ENCODE results near the gene NEFH. TPM values are rescaled to one million over a fixed set of nuclear protein-coding genes. Genes with fewer than 3 reads are reported as not detected.
A peak's percentile ranks its signal among the peaks of the same experiment; 100 is the strongest.
"Not testable (repeated sequence)": the region's sequence is repeated elsewhere in the genome, so short reads cannot be mapped to it uniquely, and the experiment has no call there.

NEFH gene
- polyA plus RNA-seq, 1 donor from 2014 or later: 0.98 TPM

DNA sequence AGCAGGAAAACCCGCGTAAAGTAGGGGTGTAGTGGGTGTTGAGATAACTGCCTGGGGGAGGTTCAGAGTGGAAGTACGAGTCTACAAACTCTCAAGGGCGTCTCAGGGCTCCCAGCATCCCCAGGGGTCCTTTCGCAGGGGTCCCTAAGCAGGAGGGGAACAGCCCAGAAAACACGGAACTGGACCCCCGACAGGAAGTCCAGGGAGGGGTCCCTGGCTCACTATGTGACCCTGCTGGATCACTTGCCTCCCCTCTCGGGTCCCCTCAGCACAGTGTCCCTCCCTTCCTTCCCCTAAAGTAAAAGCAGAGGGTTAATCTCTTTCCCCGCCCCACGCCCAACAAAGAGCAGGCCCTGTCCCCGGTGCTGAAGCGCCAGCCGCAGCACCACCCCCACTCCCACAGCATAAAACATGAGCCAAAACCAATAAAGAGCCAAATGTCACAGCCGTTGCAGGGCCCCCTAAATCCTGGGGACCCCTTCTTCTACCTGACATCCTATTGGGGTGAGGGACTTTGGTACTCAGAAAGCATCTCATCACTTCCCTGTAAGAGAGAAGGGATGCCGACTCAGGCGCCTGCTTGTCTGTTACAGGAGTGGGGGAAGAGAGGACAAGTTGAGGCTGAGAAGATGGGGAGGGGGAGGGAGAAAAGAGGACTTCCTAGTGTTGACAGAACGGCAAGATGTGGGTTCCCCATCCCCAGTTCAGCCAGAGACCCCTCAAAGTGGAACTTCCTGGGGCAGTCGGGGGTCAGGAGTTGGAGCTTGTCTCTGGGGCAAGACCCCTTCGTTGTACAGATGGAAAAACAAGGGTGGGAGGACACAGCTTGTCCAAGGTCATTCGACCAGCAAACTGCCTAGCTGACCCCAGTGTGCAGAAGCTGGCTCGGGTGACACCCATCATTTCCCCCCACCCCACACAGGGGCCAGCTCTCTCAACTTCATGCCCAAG, 1.4 kb upstream of the NEFH start:
- peaks cover 47% of the 10 kb centered on the region for H3K27me3 Mint-ChIP-seq
- peaks cover 3% of the 10 kb centered on the region for H3K36me3 Mint-ChIP-seq
- peaks cover 25 to 38% (median 31%) of the 10 kb centered on the region in 3 donors for H3K4me1 Mint-ChIP-seq
- H3K4me3 Mint-ChIP-seq: peak overlapping the region in 1 of 4 donors; percentile 4
- H3K9me3 Mint-ChIP-seq: peaks cover 0 to 2% (median 0%) of the 10 kb centered on the region in 3 donors
- peak overlapping the region in 2 of 3 donors; percentile 63 to 80 for H3K27ac Mint-ChIP-seq

DNA sequence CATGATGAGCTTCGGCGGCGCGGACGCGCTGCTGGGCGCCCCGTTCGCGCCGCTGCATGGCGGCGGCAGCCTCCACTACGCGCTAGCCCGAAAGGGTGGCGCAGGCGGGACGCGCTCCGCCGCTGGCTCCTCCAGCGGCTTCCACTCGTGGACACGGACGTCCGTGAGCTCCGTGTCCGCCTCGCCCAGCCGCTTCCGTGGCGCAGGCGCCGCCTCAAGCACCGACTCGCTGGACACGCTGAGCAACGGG, 169 bp downstream of the NEFH start:
- H3K27ac Mint-ChIP-seq: no peak overlapping the region
- H3K4me3 Mint-ChIP-seq: no peak overlapping the region
- no peaks in the 10 kb centered on the region for H3K36me3 Mint-ChIP-seq
- H3K9me3 Mint-ChIP-seq: peaks cover 0 to 2% (median 0%) of the 10 kb centered on the region in 3 donors
- H3K27me3 Mint-ChIP-seq: peaks cover 45% of the 10 kb centered on the region
- H3K4me1 Mint-ChIP-seq: peaks cover 24 to 37% (median 29%) of the 10 kb centered on the region in 3 donors

DNA sequence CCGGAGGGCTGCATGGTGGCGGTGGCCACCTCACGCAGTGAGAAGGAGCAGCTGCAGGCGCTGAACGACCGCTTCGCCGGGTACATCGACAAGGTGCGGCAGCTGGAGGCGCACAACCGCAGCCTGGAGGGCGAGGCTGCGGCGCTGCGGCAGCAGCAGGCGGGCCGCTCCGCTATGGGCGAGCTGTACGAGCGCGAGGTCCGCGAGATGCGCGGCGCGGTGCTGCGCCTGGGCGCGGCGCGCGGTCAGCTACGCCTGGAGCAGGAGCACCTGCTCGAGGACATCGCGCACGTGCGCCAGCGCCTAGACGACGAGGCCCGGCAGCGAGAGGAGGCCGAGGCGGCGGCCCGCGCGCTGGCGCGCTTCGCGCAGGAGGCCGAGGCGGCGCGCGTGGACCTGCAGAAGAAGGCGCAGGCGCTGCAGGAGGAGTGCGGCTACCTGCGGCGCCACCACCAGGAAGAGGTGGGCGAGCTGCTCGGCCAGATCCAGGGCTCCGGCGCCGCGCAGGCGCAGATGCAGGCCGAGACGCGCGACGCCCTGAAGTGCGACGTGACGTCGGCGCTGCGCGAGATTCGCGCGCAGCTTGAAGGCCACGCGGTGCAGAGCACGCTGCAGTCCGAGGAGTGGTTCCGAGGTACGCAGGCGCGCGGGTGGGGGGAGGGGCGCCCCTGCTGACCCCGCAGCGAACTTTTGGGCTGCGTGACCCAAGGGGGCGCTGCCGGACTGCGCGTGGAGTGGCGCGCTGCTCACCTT, 670 bp downstream of the NEFH start:
- Mint-ChIP-seq H3K36me3 (no peaks in the 10 kb centered on the region), H3K27me3 (peaks cover 43% of the 10 kb centered on the region), H3K4me1 (peaks cover 19 to 32% (median 24%) of the 10 kb centered on the region in 3 donors), H3K9me3 (peaks cover 0 to 2% (median 0%) of the 10 kb centered on the region in 3 donors), H3K4me3 (peak overlapping the region in 3 of 4 donors; percentile 52 to 87 (median 70)), H3K27ac (peak overlapping the region in 1 of 3 donors; percentile 85)

DNA sequence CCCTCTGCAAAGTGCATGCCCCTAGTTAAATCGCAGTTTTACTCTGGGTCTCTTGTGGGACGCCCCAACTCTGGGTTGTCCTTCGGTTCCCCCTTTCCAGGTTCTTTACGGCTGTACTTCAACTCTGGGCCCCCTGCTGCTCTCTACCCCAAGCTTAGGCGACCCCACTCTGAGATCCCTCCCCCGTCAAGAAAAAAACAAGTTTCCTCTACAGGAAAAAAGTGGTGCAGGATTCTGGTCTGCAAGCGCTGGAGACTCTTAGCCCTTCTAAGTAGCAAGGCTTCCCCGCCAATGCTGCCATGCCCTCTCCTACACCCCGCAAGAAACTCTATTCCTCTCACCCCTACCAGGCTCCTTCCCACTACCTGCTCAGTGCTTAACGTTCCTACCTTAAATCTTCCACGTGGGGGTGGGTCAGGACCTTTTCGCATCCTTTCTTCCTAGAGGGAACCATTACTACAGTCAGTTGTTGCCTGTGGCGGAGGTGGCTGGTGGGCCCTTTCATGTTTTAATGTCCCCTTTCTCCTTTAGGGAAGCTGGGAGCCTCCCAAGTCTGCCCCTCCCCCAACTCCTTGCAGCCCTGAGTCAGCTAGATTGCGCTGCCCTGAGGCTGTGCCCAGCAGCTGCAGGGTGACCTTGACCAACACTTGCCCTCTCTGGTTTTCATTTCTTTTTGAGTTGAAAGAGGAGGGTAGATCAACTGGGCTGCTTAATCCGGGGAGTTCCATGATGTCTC, 1.4 kb downstream of the NEFH start:
- H3K36me3 Mint-ChIP-seq: no peaks in the 10 kb centered on the region
- peaks cover 38% of the 10 kb centered on the region for H3K27me3 Mint-ChIP-seq
- peaks cover 14 to 24% (median 17%) of the 10 kb centered on the region in 3 donors for H3K4me1 Mint-ChIP-seq
- peak overlapping the region; percentile 52 to 87 (median 71) for H3K4me3 Mint-ChIP-seq
- H3K27ac Mint-ChIP-seq: peak overlapping the region in 2 of 3 donors; percentile 85 to 88
- H3K9me3 Mint-ChIP-seq: peaks cover 0 to 2% (median 0%) of the 10 kb centered on the region in 3 donors

DNA sequence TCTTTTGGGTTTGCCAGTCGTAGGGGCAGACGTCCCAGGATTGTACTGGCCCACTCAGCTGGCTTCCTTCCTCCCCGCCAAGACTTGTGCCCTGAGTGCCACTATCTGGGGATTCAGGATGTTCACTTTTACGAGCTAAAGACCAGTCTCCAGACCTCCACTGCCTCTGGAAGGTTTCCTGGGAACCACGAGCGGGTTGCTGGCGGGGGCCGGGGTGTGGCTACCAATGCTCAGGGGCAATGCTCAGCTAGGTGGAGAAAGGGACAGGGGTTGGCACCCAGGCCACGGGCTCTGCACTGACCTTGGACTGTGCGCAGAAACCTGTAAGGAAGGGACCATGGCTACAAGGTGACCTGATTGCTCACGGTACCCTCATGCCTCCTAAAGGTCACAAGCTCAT, 2.2 kb downstream of the NEFH start:
- Mint-ChIP-seq H3K9me3 (peaks cover 0 to 2% (median 0%) of the 10 kb centered on the region in 3 donors), H3K27me3 (peaks cover 33% of the 10 kb centered on the region), H3K4me3 (peak overlapping the region in 1 of 4 donors; percentile 76)

DNA sequence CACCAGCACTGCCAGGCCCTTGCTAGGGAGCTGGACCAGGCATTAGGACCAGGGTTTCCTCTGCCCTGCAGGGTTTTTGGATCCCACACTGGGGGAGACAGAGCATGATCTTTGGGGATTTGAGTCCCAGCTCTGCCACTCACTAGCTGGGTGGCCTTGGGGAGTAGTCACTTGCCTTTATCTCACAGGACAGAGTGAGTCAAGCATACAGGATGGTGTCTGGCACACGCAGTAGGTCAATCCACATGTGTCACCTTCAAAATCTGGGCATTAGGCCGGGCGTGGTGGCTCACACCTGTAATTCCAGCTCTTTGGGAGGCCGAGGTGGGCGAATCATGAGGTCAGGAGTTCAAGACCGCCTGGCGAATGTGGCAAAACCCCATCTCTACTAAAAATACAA, 2.7 kb downstream of the NEFH start:
- Mint-ChIP-seq H3K9me3 (peaks cover 0 to 2% (median 0%) of the 10 kb centered on the region in 3 donors), H3K27ac (no peak overlapping the region), H3K27me3 (peaks cover 32% of the 10 kb centered on the region)

More for the DNA sequence above, 2.2 kb downstream of the NEFH start:
- Mint-ChIP-seq H3K27ac (no peak overlapping the region), H3K36me3 (no peaks in the 10 kb centered on the region), H3K4me1 (peaks cover 9 to 18% (median 11%) of the 10 kb centered on the region in 3 donors)

DNA sequence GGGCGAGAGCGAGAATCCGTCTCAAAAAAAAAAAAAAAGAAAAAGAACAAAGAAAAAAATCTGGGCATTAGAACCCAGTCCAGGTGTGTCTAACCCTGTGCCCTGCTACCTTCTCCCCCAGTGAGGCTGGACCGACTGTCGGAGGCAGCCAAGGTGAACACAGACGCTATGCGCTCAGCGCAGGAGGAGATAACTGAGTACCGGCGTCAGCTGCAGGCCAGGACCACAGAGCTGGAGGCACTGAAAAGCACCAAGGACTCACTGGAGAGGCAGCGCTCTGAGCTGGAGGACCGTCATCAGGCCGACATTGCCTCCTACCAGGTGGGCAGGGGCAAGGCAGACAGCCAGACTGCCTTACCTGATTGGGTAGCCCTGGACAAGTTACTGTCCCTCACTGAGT, 3.2 kb downstream of the NEFH start:
- Mint-ChIP-seq H3K4me1 (peaks cover 8 to 20% (median 10%) of the 10 kb centered on the region in 3 donors), H3K36me3 (no peaks in the 10 kb centered on the region), H3K27ac (no peak overlapping the region), H3K9me3 (peaks cover 0 to 2% (median 0%) of the 10 kb centered on the region in 3 donors), H3K4me3 (no peak overlapping the region), H3K27me3 (peaks cover 30% of the 10 kb centered on the region)

More for the DNA sequence above, 2.7 kb downstream of the NEFH start:
- Mint-ChIP-seq H3K4me1 (peaks cover 8 to 19% (median 10%) of the 10 kb centered on the region in 3 donors), H3K36me3 (no peaks in the 10 kb centered on the region), H3K4me3 (no peak overlapping the region)

DNA sequence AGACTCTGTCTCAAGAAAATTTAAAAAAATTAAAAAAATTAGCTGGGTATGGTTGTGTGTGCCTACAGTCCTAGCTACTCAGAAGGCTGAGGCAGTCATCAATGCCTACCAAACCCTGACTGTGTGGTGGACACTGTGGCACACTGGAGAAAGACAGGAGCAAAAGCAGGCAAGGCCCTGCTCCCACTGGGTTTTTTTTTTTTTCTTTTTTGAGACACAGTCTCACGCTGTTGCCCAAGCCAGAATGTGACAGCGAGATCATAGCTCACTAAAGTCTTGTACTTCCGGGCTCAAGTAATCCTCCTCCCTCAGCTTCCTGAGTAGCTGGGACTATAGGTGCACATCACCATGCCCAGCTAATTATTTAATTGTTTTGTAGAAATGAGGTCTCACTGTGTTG, 4.6 kb downstream of the NEFH start:
- Mint-ChIP-seq H3K4me1 (peaks cover 15 to 24% (median 16%) of the 10 kb centered on the region in 3 donors), H3K27me3 (peaks cover 18% of the 10 kb centered on the region), H3K4me3 (no peak overlapping the region), H3K27ac (no peak overlapping the region), H3K36me3 (no peaks in the 10 kb centered on the region), H3K9me3 (peaks cover 0 to 2% (median 0%) of the 10 kb centered on the region in 3 donors)

DNA sequence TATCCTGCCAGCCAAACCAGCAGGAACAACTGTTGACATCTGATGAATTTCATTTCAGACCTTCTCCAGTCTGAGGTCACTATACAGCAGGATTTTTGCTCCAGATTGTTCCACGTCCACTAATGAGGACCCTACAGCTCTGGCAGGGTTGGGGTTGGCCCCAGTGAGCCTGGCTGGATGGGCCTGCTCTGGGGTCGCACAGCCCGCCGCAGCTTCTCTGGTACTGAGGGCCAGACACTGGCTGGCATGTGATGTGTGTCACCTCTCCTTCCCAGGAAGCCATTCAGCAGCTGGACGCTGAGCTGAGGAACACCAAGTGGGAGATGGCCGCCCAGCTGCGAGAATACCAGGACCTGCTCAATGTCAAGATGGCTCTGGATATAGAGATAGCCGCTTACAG, 5.4 kb downstream of the NEFH start:
- H3K4me3 Mint-ChIP-seq: no peak overlapping the region
- H3K36me3 Mint-ChIP-seq: no peaks in the 10 kb centered on the region
- peaks cover 20% of the 10 kb centered on the region for H3K27me3 Mint-ChIP-seq
- peaks cover 0 to 2% (median 0%) of the 10 kb centered on the region in 3 donors for H3K9me3 Mint-ChIP-seq
- no peak overlapping the region for H3K27ac Mint-ChIP-seq
- peaks cover 21 to 30% (median 23%) of the 10 kb centered on the region in 3 donors for H3K4me1 Mint-ChIP-seq

DNA sequence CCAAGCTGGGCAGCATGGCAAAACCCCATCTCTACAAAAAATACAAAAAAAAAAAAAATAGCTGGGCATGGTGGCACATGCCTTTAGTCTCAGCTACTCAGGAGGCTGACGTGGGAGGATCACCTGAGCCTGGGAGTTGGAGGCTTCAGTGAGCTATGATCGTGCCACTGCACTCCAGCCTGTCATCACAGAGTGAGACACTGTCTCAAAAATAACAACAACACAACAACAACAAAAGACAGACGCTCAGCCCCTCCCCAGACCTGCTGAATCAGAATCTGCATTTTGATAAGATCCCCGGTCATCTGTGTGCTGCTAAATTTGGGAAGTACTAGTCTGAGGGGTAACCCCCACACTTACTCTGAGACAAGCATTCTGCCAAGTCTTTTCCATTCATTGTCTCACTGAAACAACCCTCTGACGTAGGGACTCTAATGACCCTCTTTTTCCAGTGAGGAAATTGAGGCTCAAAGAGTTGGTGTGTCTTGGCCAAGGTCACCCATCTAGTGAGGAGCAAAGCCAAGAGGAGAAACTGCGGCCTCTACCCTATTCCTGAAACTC, 7.5 kb downstream of the NEFH start:
- peak overlapping the region in 1 of 3 donors; percentile 31 for H3K27ac Mint-ChIP-seq
- H3K27me3 Mint-ChIP-seq: peaks cover 8% of the 10 kb centered on the region
- H3K4me1 Mint-ChIP-seq: peaks cover 19 to 29% (median 21%) of the 10 kb centered on the region in 3 donors
- no peaks in the 10 kb centered on the region for H3K9me3 Mint-ChIP-seq
- no peak overlapping the region for H3K4me3 Mint-ChIP-seq
- no peaks in the 10 kb centered on the region for H3K36me3 Mint-ChIP-seq

DNA sequence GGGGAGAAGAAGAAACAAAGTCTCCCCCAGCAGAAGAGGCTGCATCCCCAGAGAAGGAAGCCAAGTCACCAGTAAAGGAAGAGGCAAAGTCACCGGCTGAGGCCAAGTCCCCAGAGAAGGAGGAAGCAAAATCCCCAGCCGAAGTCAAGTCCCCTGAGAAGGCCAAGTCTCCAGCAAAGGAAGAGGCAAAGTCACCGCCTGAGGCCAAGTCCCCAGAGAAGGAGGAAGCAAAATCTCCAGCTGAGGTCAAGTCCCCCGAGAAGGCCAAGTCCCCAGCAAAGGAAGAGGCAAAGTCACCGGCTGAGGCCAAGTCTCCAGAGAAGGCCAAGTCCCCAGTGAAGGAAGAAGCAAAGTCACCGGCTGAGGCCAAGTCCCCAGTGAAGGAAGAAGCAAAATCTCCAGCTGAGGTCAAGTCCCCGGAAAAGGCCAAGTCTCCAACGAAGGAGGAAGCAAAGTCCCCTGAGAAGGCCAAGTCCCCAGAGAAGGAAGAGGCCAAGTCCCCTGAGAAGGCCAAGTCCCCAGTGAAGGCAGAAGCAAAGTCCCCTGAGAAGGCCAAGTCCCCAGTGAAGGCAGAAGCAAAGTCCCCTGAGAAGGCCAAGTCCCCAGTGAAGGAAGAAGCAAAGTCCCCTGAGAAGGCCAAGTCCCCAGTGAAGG, 9.2 kb downstream of the NEFH start:
- not testable (repeated sequence) for H3K27ac Mint-ChIP-seq, H3K27me3 Mint-ChIP-seq, H3K9me3 Mint-ChIP-seq, H3K36me3 Mint-ChIP-seq
- peaks cover 19 to 29% (median 21%) of the 10 kb centered on the region in 3 donors for H3K4me1 Mint-ChIP-seq
- peak overlapping the region in 2 of 4 donors; percentile 77 to 89 for H3K4me3 Mint-ChIP-seq

DNA sequence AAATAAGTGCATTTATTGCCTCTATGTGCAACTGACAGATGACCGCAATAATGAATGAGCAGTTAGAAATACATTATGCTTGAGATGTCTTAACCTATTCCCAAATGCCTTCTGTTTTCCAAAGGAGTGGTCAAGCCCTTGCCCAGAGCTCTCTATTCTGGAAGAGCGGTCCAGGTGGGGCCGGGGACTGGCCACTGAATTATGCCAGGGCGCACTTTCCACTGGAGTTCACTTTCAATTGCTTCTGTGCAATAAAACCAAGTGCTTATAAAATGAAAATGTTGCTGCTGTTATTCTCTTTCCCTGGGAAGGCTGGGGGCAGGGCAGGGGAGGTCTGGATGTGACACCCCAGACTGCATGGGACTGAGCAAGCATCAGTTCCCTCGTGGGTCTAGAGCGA, 11.0 kb downstream of the NEFH start:
- Mint-ChIP-seq H3K9me3 (peaks cover 0 to 3% (median 0%) of the 10 kb centered on the region in 3 donors), H3K4me1 (peaks cover 19 to 29% (median 21%) of the 10 kb centered on the region in 3 donors), H3K27ac (no peak overlapping the region), H3K4me3 (no peak overlapping the region), H3K36me3 (no peaks in the 10 kb centered on the region), H3K27me3 (peaks cover 4% of the 10 kb centered on the region)

DNA sequence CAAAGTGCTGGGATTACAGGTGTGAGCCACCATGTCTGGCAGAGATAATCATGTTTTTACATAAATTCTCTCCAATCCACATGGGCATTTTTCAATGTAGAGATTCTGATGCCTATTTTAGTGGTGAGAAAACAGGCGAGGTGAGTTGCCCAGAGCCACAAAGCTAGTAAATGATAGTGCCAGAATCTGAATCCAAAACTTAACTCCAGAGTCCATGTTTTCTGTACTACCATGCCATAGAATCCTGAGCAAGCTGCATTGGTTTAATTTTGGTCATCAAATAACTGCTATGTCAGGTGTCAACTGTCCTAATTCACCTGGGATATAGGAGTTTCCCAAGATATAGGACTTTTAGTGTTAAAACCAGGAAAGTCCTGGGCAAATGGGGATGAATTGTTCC, 13.6 kb downstream of the NEFH start:
- Mint-ChIP-seq H3K27me3 (peaks cover 4% of the 10 kb centered on the region), H3K4me1 (peaks cover 18 to 22% (median 19%) of the 10 kb centered on the region in 3 donors), H3K9me3 (peaks cover 0 to 3% (median 0%) of the 10 kb centered on the region in 3 donors), H3K27ac (no peak overlapping the region), H3K4me3 (no peak overlapping the region), H3K36me3 (no peaks in the 10 kb centered on the region)

DNA sequence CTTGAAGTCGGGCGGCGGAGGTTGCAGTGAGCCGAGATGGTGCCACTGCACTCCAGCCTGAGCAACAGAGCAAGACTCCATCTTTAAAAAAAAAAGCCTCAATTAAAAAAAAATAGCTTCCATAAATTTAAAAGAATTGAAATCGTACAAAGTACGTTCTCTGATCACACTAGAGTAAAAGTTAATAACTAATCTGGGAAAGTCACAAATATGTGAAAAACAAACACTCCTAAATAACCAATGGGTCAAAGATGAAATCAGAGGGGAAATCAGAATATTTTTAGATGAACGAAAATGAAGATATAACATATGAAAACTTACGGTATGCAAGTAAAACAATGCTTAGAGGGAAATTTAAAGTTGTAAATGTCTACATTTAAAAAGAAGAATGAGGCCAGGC, 19.8 kb downstream of the NEFH start:
- H3K4me1 Mint-ChIP-seq: no peaks in the 10 kb centered on the region
- no peaks in the 10 kb centered on the region for H3K9me3 Mint-ChIP-seq
- no peak overlapping the region for H3K27ac Mint-ChIP-seq
- no peak overlapping the region for H3K4me3 Mint-ChIP-seq
- no peaks in the 10 kb centered on the region for H3K36me3 Mint-ChIP-seq
- H3K27me3 Mint-ChIP-seq: no peaks in the 10 kb centered on the region
